GM12873 (cell line): ENCODE measurements around the gene NCEH1.
A peak's percentile ranks its signal among the peaks of the same experiment; 100 is the strongest.

ENCODE experiments used
- CTCF ChIP-seq: IDR thresholded peaks from 2 replicates; pipeline ENCODE4 v1.5.1; 2012; ENCODE audit warnings: low read depth, mild to moderate bottlenecking, moderate library complexity, low read length, control low read depth; ENCODE audit not compliant: insufficient read depth; ENCODE audit errors: missing control alignments

NCEH1 gene

GRCh38 chr3:172666873-172667694, 43.8 kb downstream of the NCEH1 start:
- peak; percentile 95 for TF ChIP-seq CTCF

GRCh38 chr3:172666181-172666872, 44.5 kb downstream of the NCEH1 start:
- TF ChIP-seq CTCF = peak; percentile 35

GRCh38 chr3:172659246-172660002, 51.4 kb downstream of the NCEH1 start:
- TF ChIP-seq CTCF = no peak

GRCh38 chr3:172658344-172659245, 52.3 kb downstream of the NCEH1 start:
- TF ChIP-seq CTCF = no peak

DNA sequence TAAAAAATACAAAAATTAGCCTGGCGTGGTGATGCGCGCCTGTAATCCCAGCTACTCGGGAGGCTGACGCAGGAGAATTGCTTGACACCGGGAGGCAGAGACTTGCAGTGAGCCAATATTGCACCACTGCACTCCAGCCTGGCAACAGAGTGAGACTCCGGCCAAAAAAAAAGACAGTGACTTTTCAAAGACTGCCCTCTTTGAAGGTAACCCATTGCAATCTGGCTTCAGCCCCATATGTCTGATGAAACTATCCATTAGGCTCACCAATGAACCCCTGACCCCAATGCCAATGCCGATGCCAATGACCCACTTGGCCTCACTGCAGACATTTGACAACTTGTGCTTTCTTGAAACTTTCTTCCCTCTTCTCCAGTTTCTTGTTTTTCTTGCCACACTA, 54.3 kb downstream of the NCEH1 start:
- TF ChIP-seq CTCF = no peak

DNA sequence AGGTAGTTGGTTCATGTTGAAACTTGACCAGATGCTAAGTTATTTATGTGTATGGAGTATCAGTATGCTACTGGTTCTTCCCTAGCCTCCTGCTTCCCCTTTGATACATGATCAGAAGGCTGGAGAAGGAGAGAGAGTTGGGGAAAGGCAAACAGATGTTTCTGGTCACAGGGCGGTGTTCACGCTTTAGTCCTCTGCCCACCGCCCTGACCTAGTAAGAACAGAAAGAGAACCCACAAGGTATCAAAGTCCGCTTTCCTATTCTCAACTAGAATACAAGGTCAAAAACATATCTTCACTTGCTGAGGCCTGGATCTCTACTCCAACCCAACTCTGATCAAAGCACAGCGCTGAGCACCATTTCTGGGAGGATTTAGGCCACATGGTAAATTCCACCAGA, 55.5 kb downstream of the NCEH1 start:
- TF ChIP-seq CTCF = no peak
